ENCODE data around the gene APMAP. TPM values are rescaled to one million over a fixed set of nuclear protein-coding genes. Genes with fewer than 3 reads are reported as not detected.
A peak's percentile ranks its signal among the peaks of the same experiment; 100 is the strongest.

The APMAP gene
- total and polyA plus RNA-seq, 9 of the 15 experiments (the other 6 are each of a cell fraction or from before 2014, with no cell fraction given): 6.7 to 18.2 (median 14.4) TPM

GRCh38 chr20:24949756-24950127 lies 42.8 kb downstream of the APMAP start:
- Histone ChIP-seq H3K79me2 (ENCODE audit: control insufficient read depth, insufficient read depth, low read length) (no peaks in the 10 kb centered on the region), H3K9me1 (ENCODE audit: control insufficient read depth, insufficient read depth, low read length) (no peaks in the 10 kb centered on the region), H2AFZ (ENCODE audit: low read depth, low read length) (no peak overlapping the region), H3K27ac (ENCODE audit: extremely low read depth, low read depth, low read length) (no peak overlapping the region), H3K36me3 (ENCODE audit: control insufficient read depth, insufficient read depth, low read length) (no peaks in the 10 kb centered on the region), H3K27me3 (ENCODE audit: control insufficient read depth in 2 of 2, insufficient read depth in 2 of 2, low read length in 2 of 2) (no peaks in the 10 kb centered on the region; a peak in 1 of 5 replicates), H3K4me2 (ENCODE audit: insufficient read depth, low read length) (no peak overlapping the region), H3K9me3 (replicated peaks; ENCODE audit: control insufficient read depth, insufficient read depth, low read depth, low read length) (no peaks in the 10 kb centered on the region), H3K4me3 (no peak overlapping the region), H3K4me1 (replicated peaks in 1 of 2; ENCODE audit: control insufficient read depth in 2 of 2, insufficient read depth in 2 of 2, low read length in 2 of 2) (peaks cover 0 to 12% of the 10 kb centered on the region in 2 experiments; a peak in 3 of 5 replicates), H4K20me1 (replicated peaks; ENCODE audit: control insufficient read depth, insufficient read depth, low read length) (no peaks in the 10 kb centered on the region), H3K9ac (ENCODE audit: insufficient read depth in 1 of 2, low read depth in 2 of 2, low read length in 2 of 2) (no peak overlapping the region)
- TF ChIP-seq STAG1 (CRISPR knock-in tag; IDR thresholded peaks at IDR 0.05; ENCODE audit: borderline replicate concordance) (no peak), ZNF407 (IDR thresholded peaks at IDR 0.05; ENCODE audit: low read depth) (no peak), ESRRA (IDR thresholded peaks at IDR 0.05; ENCODE audit: borderline replicate concordance, low read depth) (peak; percentile 47; the same call in 1 of the 2 replicates), MEIS2 (IDR thresholded peaks at IDR 0.05; ENCODE audit: partially characterized antibody) (peak; percentile 41), RNF2 (IDR thresholded peaks at IDR 0.05) (peak; percentile 21; the same call in 1 of the 2 replicates), HES1 (IDR thresholded peaks at IDR 0.05; ENCODE audit: low read depth) (peak; percentile 43; the same call in 1 of the 2 replicates), TEAD1 (CRISPR knock-in tag; IDR thresholded peaks at IDR 0.05) (peak in 1 of 2 experiments; percentile 82; a peak in 2 of 4 replicates)
- in situ Hi-C loops (cut with MboI): no loop called here
- CTCF ChIA-PET (ENCODE audit: low intra/inter-chr PET ratio): no interaction called here
- intact Hi-C loops (cut with micrococcal nuclease): no loop called here
- peak; percentile 83 for ATAC-seq
- WGBS (ENCODE audit: insufficient coverage, low coverage, missing lambda C conversion rate): 0% methylated on average over 5 of the region's 6 CpGs
- POLR2A ChIA-PET: interaction anchor here (0.6 to 1.6 kb wide), 2 partner anchors 11 to 1135 kb away, joined by 3 to 5 read pairs; no protein-coding TSS in a partner anchor
- no peak for FAIRE-seq
- BruUV-seq (replicated peaks): no TSS peak
- DNase-seq (ENCODE audit: extremely low read depth in 1 of 4, low spot score in 3 of 4): peak in 2 of 4 experiments; percentile 18 to 30

Data from K562 (cell line).